Lower leg skin (tissue), 3 donors: ENCODE results near the gene THRSP.

Experiments used
- POLR2A ChIP-seq, 2 donors: fragments of 450-650 bp; IDR thresholded peaks; one replicate each; pipeline ENCODE4 v1.6.1; 2016 to 2017; ENCODE audit warnings: antibody characterized with exemption in 2 of 2, mild to moderate bottlenecking in 1 of 2, moderate library complexity in 1 of 2
- TF ChIP-seq, protein P1 (sequence below), 3 donors: fragments of 450-650 bp; IDR thresholded peaks; one replicate each; pipeline ENCODE4 v1.5.1; 2016; ENCODE audit warnings: antibody characterized with exemption in 3 of 3, mild to moderate bottlenecking in 3 of 3, moderate library complexity in 2 of 3

DNA sequence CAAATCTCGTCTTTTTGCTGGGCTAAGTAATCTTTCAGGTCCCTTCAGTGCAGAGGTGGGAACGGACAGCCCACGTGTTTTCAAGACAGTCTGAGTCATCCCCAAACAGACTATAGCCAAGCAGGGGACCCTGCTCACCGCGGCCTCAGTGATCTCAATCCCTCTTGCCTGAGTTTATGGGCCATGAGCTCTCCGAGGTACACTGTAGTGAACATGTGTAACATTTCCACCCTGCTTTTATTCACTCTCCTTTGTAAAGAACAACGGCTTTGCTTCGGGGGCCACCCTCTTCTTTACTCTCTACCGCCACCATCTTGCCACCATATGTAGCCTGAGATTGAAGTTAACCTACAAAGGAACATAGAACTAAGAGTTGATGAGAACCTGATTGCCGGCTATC, 29.0 kb upstream of the THRSP start:
- TF ChIP-seq, protein P1, sequence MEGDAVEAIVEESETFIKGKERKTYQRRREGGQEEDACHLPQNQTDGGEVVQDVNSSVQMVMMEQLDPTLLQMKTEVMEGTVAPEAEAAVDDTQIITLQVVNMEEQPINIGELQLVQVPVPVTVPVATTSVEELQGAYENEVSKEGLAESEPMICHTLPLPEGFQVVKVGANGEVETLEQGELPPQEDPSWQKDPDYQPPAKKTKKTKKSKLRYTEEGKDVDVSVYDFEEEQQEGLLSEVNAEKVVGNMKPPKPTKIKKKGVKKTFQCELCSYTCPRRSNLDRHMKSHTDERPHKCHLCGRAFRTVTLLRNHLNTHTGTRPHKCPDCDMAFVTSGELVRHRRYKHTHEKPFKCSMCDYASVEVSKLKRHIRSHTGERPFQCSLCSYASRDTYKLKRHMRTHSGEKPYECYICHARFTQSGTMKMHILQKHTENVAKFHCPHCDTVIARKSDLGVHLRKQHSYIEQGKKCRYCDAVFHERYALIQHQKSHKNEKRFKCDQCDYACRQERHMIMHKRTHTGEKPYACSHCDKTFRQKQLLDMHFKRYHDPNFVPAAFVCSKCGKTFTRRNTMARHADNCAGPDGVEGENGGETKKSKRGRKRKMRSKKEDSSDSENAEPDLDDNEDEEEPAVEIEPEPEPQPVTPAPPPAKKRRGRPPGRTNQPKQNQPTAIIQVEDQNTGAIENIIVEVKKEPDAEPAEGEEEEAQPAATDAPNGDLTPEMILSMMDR (IDR thresholded peaks at IDR 0.05) = no peak
- no peak for TF ChIP-seq POLR2A (IDR thresholded peaks at IDR 0.05)
